ENCODE results near the gene TTLL6.

The TTLL6 gene

GRCh38 chr17:48732688-48733629, 84.1 kb downstream of the TTLL6 start:
- Mint-ChIP-seq H3K9me3 (no peaks in the 10 kb centered on the region), H3K4me1 (ENCODE audit: low read depth) (peaks cover 22% of the 10 kb centered on the region), H3K4me3 (no peak overlapping the region), H3K27me3 (peaks cover 91% of the 10 kb centered on the region), H3K36me3 (ENCODE audit: low read depth) (no peaks in the 10 kb centered on the region), H3K27ac (no peak overlapping the region)
- intact Hi-C loops (cut with micrococcal nuclease), result no loop called here

GRCh38 chr17:48731355-48731754, 85.7 kb downstream of the TTLL6 start:
- Mint-ChIP-seq H3K36me3 (ENCODE audit: low read depth) (no peaks in the 10 kb centered on the region), H3K9me3 (no peaks in the 10 kb centered on the region), H3K27me3 (peaks cover 93% of the 10 kb centered on the region), H3K4me3 (no peak overlapping the region), H3K4me1 (ENCODE audit: low read depth) (peaks cover 22% of the 10 kb centered on the region), H3K27ac (no peak overlapping the region)
- intact Hi-C loops (cut with micrococcal nuclease), result no loop called here

GRCh38 chr17:48730240-48730550, 86.8 kb downstream of the TTLL6 start:
- no peak overlapping the region for H3K4me3 Mint-ChIP-seq
- peaks cover 24% of the 10 kb centered on the region for H3K4me1 Mint-ChIP-seq (ENCODE audit: low read depth)
- no peaks in the 10 kb centered on the region for H3K36me3 Mint-ChIP-seq (ENCODE audit: low read depth)
- H3K9me3 Mint-ChIP-seq, result no peaks in the 10 kb centered on the region
- H3K27ac Mint-ChIP-seq, result no peak overlapping the region
- intact Hi-C loops (cut with micrococcal nuclease), result no loop called here
- peaks cover 93% of the 10 kb centered on the region for H3K27me3 Mint-ChIP-seq

GRCh38 chr17:48729335-48730239, 87.4 kb downstream of the TTLL6 start:
- Mint-ChIP-seq H3K36me3 (ENCODE audit: low read depth) (no peaks in the 10 kb centered on the region), H3K4me3 (no peak overlapping the region), H3K27ac (no peak overlapping the region), H3K27me3 (peaks cover 93% of the 10 kb centered on the region), H3K4me1 (ENCODE audit: low read depth) (peaks cover 28% of the 10 kb centered on the region), H3K9me3 (no peaks in the 10 kb centered on the region)
- intact Hi-C loops (cut with micrococcal nuclease), result no loop called here

GRCh38 chr17:48728232-48729231, 88.5 kb downstream of the TTLL6 start, which contains the start of gene HOXB13:
Gene HOXB13 (minus strand): TSS chr17:48728750. CDS start chr17:48728593, 157 bp downstream.
- peaks cover 93% of the 10 kb centered on the region for H3K27me3 Mint-ChIP-seq
- H3K4me3 Mint-ChIP-seq, result no peak within 1 kb of the TSS
- intact Hi-C loops (cut with micrococcal nuclease), result no loop called here
- H3K4me1 Mint-ChIP-seq (ENCODE audit: low read depth), result peaks cover 34% of the 10 kb centered on the region
- no peaks in the 10 kb centered on the region for H3K9me3 Mint-ChIP-seq
- no peaks in the 10 kb centered on the region for H3K36me3 Mint-ChIP-seq (ENCODE audit: low read depth)
- H3K27ac Mint-ChIP-seq, result no peak within 1 kb of the TSS

- Mint-ChIP-seq H3K9me3 (no peaks in the 10 kb centered on the region), H3K27ac (no peak overlapping the region), H3K27me3 (peaks cover 95% of the 10 kb centered on the region), H3K4me1 (ENCODE audit: low read depth) (peaks cover 39% of the 10 kb centered on the region), H3K36me3 (ENCODE audit: low read depth) (no peaks in the 10 kb centered on the region), H3K4me3 (no peak overlapping the region)
- intact Hi-C loops (cut with micrococcal nuclease), result no loop called here
These were observed 89.4 kb downstream of the TTLL6 start for GRCh38 chr17:48727415-48728175.

GRCh38 chr17:48726916-48727286, 90.1 kb downstream of the TTLL6 start:
- Mint-ChIP-seq H3K4me1 (ENCODE audit: low read depth) (peaks cover 44% of the 10 kb centered on the region), H3K36me3 (ENCODE audit: low read depth) (no peaks in the 10 kb centered on the region), H3K27ac (no peak overlapping the region), H3K27me3 (peaks cover 96% of the 10 kb centered on the region), H3K9me3 (no peaks in the 10 kb centered on the region), H3K4me3 (no peak overlapping the region)
- intact Hi-C loops (cut with micrococcal nuclease), result no loop called here

- Mint-ChIP-seq H3K27ac (no peak overlapping the region), H3K4me3 (no peak overlapping the region), H3K36me3 (ENCODE audit: low read depth) (no peaks in the 10 kb centered on the region), H3K4me1 (ENCODE audit: low read depth) (peaks cover 44% of the 10 kb centered on the region), H3K27me3 (peaks cover 93% of the 10 kb centered on the region), H3K9me3 (no peaks in the 10 kb centered on the region)
- intact Hi-C loops (cut with micrococcal nuclease), result no loop called here
These were observed 90.7 kb downstream of the TTLL6 start for GRCh38 chr17:48726114-48726915.

- Mint-ChIP-seq H3K4me1 (ENCODE audit: low read depth) (peaks cover 46% of the 10 kb centered on the region), H3K27ac (no peak overlapping the region), H3K27me3 (peaks cover 94% of the 10 kb centered on the region), H3K9me3 (no peaks in the 10 kb centered on the region), H3K36me3 (ENCODE audit: low read depth) (no peaks in the 10 kb centered on the region), H3K4me3 (no peak overlapping the region)
- intact Hi-C loops (cut with micrococcal nuclease), result loop anchor here (2.0 kb wide), 1 partner anchor 153 kb away; no protein-coding TSS in a partner anchor
These were observed 91.6 kb downstream of the TTLL6 start for GRCh38 chr17:48725288-48726064.

GRCh38 chr17:48725004-48725287, 92.1 kb downstream of the TTLL6 start:
- Mint-ChIP-seq H3K27me3 (peaks cover 94% of the 10 kb centered on the region), H3K9me3 (no peaks in the 10 kb centered on the region), H3K27ac (no peak overlapping the region), H3K36me3 (ENCODE audit: low read depth) (no peaks in the 10 kb centered on the region), H3K4me3 (no peak overlapping the region), H3K4me1 (ENCODE audit: low read depth) (peaks cover 51% of the 10 kb centered on the region)
- intact Hi-C loops (cut with micrococcal nuclease), result loop anchor here (2.0 kb wide), 1 partner anchor 154 kb away; no protein-coding TSS in a partner anchor

GRCh38 chr17:48724251-48725003, 92.6 kb downstream of the TTLL6 start:
- H3K36me3 Mint-ChIP-seq (ENCODE audit: low read depth), result no peaks in the 10 kb centered on the region
- no peaks in the 10 kb centered on the region for H3K9me3 Mint-ChIP-seq
- no peak overlapping the region for H3K4me3 Mint-ChIP-seq
- peaks cover 94% of the 10 kb centered on the region for H3K27me3 Mint-ChIP-seq
- intact Hi-C loops (cut with micrococcal nuclease), result loop anchor here (1.0 to 2.0 kb wide), 2 partner anchors 66 to 154 kb away; no protein-coding TSS in a partner anchor
- H3K27ac Mint-ChIP-seq, result no peak overlapping the region
- H3K4me1 Mint-ChIP-seq (ENCODE audit: low read depth), result peaks cover 51% of the 10 kb centered on the region

Data from dendritic cell treated with granulocyte-macrophage colony-stimulating factor and Interleukin-4, amounts not matched to agents 40 ng/mL and 50 ng/mL, for 4 days (primary cell).